Tibial artery (tissue), 4 donors: ENCODE data around the gene RMND5A.
A peak's percentile ranks its signal among the peaks of the same experiment; 100 is the strongest.

Experiments
- DNase-seq, 2 donors: peaks; one replicate each; pipeline ENCODE4 v3.0.0-alpha.2; 2019
- H3K27ac ChIP-seq, 2 donors: fragments of 200-600 bp; sonication (generic) in 1 of 2; 1 replicate in 1 of 2; 2 replicates in 1 of 2; pipeline ENCODE4 v1.5.1; 2018 to 2019; ENCODE audit warnings: mild to moderate bottlenecking in 1 of 2
- H3K27me3 ChIP-seq, 2 donors: fragments of 200-600 bp; sonication (generic) in 1 of 2; one replicate each; pipeline versions ENCODE4 v1.5.1 to v1.6.0; 2016 to 2019
- H3K36me3 ChIP-seq, 3 donors: fragments of 200-600 bp; sonication (generic) in 2 of 3; one replicate each; pipeline ENCODE4 v1.5.1; 2016 to 2019; ENCODE audit warnings: mild to moderate bottlenecking in 2 of 3
- H3K4me1 ChIP-seq, 4 donors: fragments of 200-600 bp; sonication (generic) in 2 of 4; 1 replicate in 3 of 4; 2 replicates in 1 of 4; pipeline ENCODE4 v1.5.1; 2016 to 2019
- H3K4me3 ChIP-seq, 2 donors: fragments of 200-600 bp; sonication (generic) in 1 of 2; 1 replicate in 1 of 2; 2 replicates in 1 of 2; pipeline ENCODE4 v1.5.1; 2018 to 2019; ENCODE audit warnings: mild to moderate bottlenecking in 2 of 2
- H3K9me3 ChIP-seq, 3 donors: fragments of 200-600 bp; sonication (generic) in 1 of 3; one replicate each; pipeline ENCODE4 v1.5.1; 2016 to 2019
- CTCF ChIP-seq, 2 experiments: fragments of 200-600 bp in 1 of 2; fragments of 450-650 bp in 1 of 2; IDR thresholded peaks; one replicate each; pipeline ENCODE4 v1.5.1; 2017 to 2019; ENCODE audit warnings: antibody characterized with exemption in 2 of 2, mild to moderate bottlenecking in 1 of 2, moderate library complexity in 1 of 2
- intact Hi-C: fragments of 100-400 bp; cut with DNase I; formaldehyde crosslinking; loops from one replicate; pipeline ENCODE4 v1.15.0; 2023; ENCODE audit warnings: low total_unique reads

RMND5A gene

DNA sequence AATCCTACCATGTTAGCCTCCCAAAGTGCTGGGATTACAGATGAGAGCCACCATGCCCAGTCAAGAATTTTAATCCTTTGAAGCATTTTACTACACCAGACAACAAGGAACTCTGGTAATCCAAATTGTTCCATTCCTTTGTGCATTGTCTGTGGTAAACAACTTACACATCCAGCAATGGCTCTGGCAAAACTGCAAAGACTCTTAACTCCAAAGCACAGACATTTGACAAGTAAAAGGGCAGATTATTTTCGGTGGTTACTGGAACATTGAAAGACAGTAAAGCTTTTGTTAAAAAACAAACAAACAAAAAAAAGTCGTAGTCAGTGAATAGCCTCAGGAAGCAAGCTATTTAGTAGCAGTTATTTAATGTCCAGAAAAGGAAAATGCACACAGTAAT is 33.2 kb upstream of the RMND5A start:
- H3K36me3 ChIP-seq, result no peaks in the 10 kb centered on the region
- TF ChIP-seq CTCF (IDR thresholded peaks at IDR 0.05), result no peak
- no peak overlapping the region for H3K4me3 ChIP-seq
- H3K27ac ChIP-seq, result no peak overlapping the region
- no peaks in the 10 kb centered on the region for H3K27me3 ChIP-seq
- intact Hi-C loops, result no loop called here
- H3K4me1 ChIP-seq, result no peaks in the 10 kb centered on the region
- no peak for DNase-seq
- H3K9me3 ChIP-seq, result no peaks in the 10 kb centered on the region

DNA sequence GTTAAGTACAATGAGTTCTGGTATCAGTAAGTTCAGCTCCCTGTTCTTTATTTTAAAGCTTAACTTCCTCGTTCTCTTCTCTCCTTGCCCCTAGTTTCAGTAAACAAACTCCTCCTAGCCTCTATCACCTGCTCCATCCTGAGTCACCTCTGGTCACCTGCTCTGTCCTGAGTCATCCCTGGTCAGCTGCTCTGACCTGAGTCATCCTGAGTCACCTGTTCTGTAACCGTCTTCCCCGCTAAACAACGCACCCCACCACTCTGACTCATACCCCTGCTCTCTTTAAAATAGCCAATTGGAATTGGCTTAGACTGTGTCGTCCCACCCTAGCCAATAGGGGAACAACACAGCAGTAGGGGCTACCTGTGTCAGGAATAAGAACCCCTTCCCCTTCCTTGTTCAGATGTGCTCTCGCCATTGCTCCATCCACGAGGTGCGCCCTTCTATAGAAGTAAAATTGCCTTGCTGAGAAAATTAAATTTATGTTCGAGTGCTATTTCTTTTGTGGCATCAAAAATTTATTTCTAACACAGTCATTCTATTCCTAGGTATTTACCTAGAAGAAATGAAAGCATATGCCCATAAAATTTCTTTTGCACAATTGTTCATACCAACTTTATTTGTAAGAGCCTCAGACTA is 24.9 kb upstream of the RMND5A start:
- DNase-seq, result no peak
- Histone ChIP-seq H3K27ac (no peak overlapping the region), H3K4me3 (no peak overlapping the region), H3K36me3 (no peaks in the 10 kb centered on the region), H3K9me3 (no peaks in the 10 kb centered on the region), H3K27me3 (no peaks in the 10 kb centered on the region), H3K4me1 (peaks cover 0 to 3% (median 1%) of the 10 kb centered on the region in 4 donors)
- no peak for TF ChIP-seq CTCF (IDR thresholded peaks at IDR 0.05)
- intact Hi-C loops, result no loop called here

DNA sequence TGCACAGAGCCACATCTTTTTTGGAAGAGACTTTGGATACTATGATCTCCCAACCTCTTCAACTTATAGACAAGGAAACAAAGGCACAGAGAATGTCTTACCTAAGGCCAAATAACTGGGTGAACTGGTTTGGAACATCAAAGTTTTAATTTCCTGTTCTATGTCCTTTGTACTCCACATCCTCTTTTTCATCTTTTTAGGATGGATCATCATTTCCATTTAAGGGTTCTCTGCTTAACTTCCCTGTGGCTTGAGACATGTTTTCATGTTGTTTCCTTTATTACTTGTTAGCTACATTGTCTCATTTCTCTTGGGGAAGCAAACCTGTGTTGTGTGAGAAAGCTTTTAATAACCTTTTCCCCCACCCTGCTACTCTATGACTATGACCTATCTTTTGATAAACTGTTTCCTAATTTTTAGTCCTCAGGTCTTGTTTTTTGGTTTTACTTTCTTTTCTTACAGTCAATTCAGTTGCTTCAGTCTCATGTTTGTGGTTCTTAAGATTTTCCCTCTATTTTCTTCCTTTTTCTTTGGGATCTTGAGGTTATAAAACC is 22.5 kb upstream of the RMND5A start:
- no peak for TF ChIP-seq CTCF (IDR thresholded peaks at IDR 0.05)
- Histone ChIP-seq H3K9me3 (no peaks in the 10 kb centered on the region), H3K4me3 (no peak overlapping the region), H3K27ac (no peak overlapping the region), H3K27me3 (no peaks in the 10 kb centered on the region), H3K36me3 (no peaks in the 10 kb centered on the region), H3K4me1 (peaks cover 0 to 10% (median 2%) of the 10 kb centered on the region in 4 donors)
- intact Hi-C loops, result no loop called here
- DNase-seq, result no peak

DNA sequence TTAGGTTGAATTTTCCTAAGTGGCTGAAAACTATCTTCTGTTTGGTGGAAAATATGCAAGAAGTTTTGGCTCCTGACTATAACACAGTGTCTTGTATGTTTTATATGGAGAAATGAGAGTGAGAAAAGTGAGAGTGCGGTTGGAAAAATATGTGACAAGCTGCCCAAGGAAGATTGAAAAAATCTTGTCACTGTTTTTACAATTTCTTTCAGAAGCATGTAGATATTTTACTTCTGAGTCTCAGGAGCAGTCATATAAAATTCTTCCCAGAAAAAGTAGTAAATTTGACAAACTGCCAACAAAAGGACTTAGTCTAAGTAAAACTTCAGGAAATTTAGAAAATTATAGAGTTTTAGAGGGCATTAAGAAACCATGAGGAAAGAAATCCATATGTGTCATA is 19.4 kb upstream of the RMND5A start:
- no peaks in the 10 kb centered on the region for H3K36me3 ChIP-seq
- TF ChIP-seq CTCF (IDR thresholded peaks at IDR 0.05), result no peak
- peaks cover 0 to 22% (median 9%) of the 10 kb centered on the region in 4 donors for H3K4me1 ChIP-seq
- H3K27me3 ChIP-seq, result no peaks in the 10 kb centered on the region
- no peak for DNase-seq
- no peaks in the 10 kb centered on the region for H3K9me3 ChIP-seq
- peak overlapping the region in 1 of 2 donors; percentile 31 for H3K27ac ChIP-seq
- H3K4me3 ChIP-seq, result no peak overlapping the region
- intact Hi-C loops, result no loop called here

DNA sequence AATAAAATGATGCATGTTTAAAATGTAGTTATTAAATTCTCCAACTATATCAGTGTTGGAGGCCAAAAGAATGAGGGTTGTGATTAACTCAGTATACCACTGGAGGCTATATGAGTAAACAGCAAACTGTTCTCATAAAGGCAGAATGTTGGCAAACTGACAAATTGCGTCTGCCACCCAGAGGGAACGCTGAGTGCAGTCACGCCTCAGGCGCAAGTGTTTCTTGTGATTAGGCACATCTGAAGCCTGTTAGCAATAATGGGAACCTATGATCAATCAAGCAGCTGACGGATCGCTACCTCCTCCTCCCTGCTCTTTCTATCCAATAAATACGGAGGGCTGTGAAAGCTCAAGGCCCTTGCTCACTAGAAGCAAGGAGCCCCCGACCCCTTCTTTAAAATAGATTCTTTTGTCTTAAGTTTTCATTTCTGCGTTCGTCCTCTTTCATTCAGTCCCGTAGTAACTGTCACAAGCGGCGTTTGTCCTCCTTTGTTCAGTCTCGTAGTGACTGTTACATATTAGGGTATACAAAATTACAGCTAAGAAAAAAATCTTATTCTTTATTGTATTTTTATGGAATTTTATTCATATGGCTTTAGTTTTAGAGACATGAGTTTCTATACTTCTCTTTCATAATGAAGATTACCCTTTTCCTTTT is 16.3 kb upstream of the RMND5A start:
- H3K9me3 ChIP-seq, result no peaks in the 10 kb centered on the region
- no peak overlapping the region for H3K4me3 ChIP-seq
- no peak for TF ChIP-seq CTCF (IDR thresholded peaks at IDR 0.05)
- peaks cover 0 to 22% (median 9%) of the 10 kb centered on the region in 4 donors for H3K4me1 ChIP-seq
- H3K27me3 ChIP-seq, result no peaks in the 10 kb centered on the region
- DNase-seq, result no peak
- H3K27ac ChIP-seq, result peak overlapping the region in 1 of 2 donors; percentile 21
- no peaks in the 10 kb centered on the region for H3K36me3 ChIP-seq
- intact Hi-C loops, result no loop called here
